Ovary (tissue), 3 donors: ENCODE data around the gene DDX18.

ENCODE experiments used
- EP300 ChIP-seq: sonication (generic); formaldehyde crosslinking; IDR thresholded peaks from one replicate; pipeline ENCODE4 v1.6.1; 2017; ENCODE audit warnings: antibody characterized with exemption
- POLR2A ChIP-seq: fragments of 450-650 bp; IDR thresholded peaks from one replicate; pipeline ENCODE4 v1.6.1; 2017; ENCODE audit warnings: antibody characterized with exemption, mild to moderate bottlenecking, moderate library complexity
- TF ChIP-seq, protein P1 (sequence below), 3 donors: fragments of 450-650 bp in 2 of 3; fragments of 200-600 bp in 1 of 3; IDR thresholded peaks; one replicate each; pipeline versions ENCODE4 v1.5.1 to v1.8.0; 2016 to 2022; ENCODE audit warnings: antibody characterized with exemption in 3 of 3, mild to moderate bottlenecking in 1 of 3
- donor health status: DM: no; HTN: no; CAD: no.

DNA sequence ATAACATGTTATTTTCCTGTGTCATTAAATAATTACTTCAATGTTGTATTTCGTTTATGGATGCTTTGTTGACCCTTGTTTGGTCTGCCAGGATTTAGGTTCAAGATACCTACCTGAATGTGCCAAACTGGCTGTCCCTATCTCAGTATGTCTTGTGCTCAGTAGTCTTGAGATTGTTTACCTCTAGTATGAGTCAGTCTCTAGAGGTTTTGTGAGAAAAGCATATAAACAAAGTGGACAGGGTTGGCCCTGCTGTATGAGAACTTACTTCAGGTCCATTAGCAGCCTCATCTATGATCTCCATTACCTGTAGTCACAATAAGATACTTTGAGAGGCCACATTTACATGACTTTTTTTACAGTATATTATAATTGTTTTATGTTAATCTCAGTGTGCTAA, 17.8 kb downstream of the DDX18 start:
- TF ChIP-seq POLR2A: no peak
- TF ChIP-seq EP300: no peak
- TF ChIP-seq, protein P1, sequence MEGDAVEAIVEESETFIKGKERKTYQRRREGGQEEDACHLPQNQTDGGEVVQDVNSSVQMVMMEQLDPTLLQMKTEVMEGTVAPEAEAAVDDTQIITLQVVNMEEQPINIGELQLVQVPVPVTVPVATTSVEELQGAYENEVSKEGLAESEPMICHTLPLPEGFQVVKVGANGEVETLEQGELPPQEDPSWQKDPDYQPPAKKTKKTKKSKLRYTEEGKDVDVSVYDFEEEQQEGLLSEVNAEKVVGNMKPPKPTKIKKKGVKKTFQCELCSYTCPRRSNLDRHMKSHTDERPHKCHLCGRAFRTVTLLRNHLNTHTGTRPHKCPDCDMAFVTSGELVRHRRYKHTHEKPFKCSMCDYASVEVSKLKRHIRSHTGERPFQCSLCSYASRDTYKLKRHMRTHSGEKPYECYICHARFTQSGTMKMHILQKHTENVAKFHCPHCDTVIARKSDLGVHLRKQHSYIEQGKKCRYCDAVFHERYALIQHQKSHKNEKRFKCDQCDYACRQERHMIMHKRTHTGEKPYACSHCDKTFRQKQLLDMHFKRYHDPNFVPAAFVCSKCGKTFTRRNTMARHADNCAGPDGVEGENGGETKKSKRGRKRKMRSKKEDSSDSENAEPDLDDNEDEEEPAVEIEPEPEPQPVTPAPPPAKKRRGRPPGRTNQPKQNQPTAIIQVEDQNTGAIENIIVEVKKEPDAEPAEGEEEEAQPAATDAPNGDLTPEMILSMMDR (IDR thresholded peaks at IDR 0.05): no peak
